ENCODE results near the gene ATG101.

DNA sequence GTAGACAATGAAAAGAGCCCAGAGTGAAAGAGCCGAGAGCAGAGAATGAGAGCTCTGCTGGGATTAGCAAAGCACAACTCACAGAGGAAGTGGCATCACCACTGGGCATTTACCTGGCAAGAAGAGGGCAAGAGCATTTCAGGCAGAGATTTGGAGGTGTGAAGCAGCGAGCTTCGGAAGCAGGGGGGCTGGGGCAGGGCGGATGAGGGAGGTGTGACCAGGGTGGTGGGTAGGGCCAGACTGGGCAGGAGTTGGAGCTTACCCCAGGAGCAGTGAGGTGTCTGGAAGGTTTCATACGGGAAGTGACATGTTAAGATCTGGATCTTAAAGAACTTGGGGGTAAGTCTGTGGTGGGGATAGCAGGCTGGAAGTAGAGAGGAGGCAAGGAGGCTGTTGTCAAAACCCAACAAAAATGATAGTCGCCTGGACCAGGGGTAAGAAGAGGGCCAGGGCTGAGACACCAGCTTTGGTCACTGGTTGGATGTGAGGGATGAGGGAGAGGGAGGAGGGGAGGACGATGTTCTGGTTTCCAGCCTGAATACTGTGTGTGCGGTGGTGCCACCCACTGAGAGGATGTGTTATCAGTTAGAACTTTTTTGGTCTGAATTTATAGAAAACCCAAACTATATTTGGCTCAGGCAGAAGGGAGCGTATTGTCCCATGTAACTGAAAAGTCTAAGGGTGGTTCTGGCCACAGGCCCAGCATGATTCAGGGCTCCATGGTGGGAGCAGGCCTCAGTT lies 14.9 kb downstream of the ATG101 start:
- TF ChIP-seq POLR2A (IDR thresholded peaks at IDR 0.05; ENCODE audit: low read depth), result no peak
- TF ChIP-seq, protein P1, sequence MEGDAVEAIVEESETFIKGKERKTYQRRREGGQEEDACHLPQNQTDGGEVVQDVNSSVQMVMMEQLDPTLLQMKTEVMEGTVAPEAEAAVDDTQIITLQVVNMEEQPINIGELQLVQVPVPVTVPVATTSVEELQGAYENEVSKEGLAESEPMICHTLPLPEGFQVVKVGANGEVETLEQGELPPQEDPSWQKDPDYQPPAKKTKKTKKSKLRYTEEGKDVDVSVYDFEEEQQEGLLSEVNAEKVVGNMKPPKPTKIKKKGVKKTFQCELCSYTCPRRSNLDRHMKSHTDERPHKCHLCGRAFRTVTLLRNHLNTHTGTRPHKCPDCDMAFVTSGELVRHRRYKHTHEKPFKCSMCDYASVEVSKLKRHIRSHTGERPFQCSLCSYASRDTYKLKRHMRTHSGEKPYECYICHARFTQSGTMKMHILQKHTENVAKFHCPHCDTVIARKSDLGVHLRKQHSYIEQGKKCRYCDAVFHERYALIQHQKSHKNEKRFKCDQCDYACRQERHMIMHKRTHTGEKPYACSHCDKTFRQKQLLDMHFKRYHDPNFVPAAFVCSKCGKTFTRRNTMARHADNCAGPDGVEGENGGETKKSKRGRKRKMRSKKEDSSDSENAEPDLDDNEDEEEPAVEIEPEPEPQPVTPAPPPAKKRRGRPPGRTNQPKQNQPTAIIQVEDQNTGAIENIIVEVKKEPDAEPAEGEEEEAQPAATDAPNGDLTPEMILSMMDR (IDR thresholded peaks at IDR 0.05), result no peak

Data from esophagus muscularis mucosa (tissue), 3 donors.